CD4-positive, alpha-beta T cell treated with Interleukin-6 at 100 ng/mL for 8 hours (primary cell): ENCODE measurements around the gene RNF26.

Experiments used
- DNase-seq: peaks from one replicate; pipeline ENCODE4 v3.0.0-alpha.2; 2020; ENCODE audit warnings: mixed read lengths, low spot score

RNF26 gene

DNA sequence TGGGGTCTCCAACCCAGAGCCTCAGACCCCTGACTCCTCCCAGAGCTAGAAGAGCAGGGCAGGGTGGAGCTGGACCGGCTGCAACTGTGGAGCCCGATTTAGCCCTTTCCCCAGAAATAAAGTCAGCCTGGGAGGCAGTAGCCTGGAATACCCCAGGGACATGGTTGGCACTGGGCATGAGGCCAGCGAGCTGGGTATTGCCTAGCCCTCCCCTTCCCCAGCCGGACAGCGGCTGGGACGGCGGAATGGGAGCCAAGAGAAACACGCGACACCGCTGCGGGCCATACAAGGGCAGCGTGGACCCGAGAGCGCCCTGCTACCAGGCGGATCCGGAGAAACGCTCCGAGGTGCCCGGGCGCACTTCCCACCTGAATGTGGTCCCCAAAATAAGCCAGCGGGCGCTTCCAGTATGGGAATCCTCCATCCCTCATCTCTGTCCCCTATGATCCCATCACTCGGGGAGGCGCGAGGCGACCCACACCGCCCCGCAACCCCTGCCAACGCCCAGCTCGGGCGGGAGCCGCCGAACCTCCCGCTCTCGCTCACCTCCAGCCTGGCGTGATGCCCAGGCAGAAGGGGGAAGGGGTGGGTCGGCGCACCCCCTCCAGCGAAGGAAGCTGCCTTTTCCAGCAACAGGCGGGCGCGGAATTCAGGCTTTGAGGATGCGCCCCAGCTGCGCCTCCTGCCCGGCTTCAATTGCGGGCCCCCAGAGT, 18.2 kb upstream of the RNF26 start:
- no peak for DNase-seq

DNA sequence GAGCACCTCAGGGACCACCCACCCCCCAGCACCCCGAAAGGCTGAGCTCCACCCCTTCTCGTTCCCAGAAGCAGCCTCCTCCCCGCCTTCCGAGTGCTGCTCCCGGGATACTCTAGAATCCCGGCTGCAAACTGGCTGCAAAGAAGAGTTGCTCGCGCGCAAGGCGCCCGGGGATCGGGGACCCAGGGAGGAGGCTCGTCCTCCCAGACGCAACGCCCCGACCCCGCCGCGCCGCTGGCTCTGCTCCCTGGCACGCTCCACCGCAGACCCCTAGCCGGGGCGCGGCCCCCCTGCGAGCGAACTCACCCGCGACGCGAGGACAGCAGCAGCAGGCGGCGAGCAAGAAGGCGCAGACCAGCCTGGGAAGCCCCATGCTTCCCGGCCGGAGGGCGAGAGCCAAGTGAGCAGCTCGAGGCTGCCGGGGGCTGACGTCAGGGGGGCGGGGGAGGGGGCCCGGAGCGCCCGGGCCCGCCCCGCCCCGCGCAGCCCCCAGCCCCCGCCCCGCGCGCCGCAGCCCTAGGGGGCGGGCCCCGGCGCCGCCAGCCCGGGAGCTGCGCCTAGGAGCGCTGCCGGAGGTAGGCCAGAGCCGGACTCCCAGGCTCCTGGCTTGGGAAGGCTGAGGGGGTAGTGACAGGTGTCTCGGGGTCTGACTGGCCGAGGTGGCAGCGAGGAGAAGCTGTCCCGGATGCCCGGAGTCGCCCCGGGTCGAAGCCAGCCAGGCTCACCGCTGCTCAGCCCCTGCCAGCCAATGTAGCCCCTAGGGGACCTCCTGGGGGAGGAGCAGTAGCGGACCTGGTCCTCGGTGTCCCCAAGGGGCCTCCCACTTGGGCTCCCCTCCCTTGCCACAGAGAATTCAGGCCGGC, 17.4 kb upstream of the RNF26 start, which contains the start of gene MCAM:
MCAM (minus strand) TSS at position 402 of the 863 bp plus-strand sequence; CDS start at position 373, 29 bp downstream.
- no peak for DNase-seq

DNA sequence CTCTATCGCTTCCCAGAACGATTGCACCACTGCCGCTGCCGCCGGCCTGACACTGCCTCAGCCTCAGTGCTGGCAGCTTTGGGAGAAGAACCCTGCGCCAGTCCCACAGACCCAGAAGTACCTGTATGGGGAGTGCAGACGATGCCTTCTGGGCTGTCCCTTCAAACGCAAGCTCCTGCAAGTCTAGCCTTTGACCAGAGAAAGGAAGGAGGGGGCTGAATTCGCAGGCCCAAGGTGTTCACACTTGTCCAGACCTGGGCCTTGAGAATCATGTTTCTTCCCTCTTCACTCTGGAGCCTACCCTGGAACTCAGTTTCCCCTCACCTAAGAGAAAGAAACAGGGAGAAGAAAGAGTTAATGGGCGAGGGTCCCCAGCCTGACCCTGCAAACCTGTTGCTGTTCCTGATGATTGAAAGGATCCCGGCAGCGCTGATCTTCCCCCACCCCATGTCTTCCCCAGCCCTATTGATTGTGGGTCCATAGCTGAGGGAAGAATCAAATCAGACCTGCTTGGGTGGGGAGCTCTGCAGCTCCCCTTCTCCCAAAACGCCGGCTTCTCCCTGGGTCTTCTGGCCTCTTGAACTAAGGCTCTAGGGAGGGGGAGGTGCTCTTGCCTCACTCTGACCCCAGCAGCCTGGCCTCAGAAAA, 16.6 kb upstream of the RNF26 start:
- no peak for DNase-seq

DNA sequence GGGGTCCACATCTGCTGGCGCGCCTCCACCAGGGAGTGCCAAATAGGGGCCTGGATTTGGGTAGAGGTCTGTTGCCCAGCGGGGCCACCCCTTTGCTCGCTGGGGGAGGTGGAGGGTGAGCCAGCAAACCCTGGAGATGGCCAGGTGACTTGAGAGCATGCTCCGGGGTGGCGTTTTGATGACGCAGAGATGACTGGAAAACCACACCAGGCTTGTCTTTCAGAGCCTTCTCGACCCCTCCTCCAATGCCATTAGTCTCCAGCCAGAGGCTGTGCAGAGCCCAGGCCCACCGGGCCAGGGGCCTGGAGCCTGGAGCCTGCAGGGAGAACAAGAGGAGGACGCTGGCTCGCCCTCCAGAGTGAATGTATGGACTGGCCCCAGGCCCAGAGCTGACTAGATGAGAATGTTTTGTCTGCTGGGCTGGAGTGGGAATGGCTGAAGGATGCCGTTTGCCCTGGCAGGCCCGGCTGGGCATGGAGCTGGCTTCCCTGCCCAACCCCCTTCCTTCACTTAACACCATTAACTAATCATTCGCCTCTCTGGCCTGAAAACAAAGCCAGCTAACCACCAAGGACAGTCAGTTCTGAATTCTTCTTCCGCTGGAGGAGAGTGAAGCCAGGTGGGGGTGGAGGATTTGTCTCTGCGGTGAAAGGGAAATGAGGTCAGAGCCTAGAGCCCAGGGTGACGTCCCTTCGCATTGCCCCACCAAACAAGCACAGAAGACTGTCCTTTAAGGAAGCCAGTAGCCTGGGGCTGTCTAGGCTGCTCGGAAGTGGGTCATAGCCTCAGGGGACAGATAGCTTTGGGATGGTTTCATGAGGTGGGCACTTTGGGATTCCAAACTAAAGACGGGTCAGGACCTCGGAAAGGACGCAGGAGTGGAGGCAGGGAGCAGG, 15.8 kb upstream of the RNF26 start:
- DNase-seq: no peak

DNA sequence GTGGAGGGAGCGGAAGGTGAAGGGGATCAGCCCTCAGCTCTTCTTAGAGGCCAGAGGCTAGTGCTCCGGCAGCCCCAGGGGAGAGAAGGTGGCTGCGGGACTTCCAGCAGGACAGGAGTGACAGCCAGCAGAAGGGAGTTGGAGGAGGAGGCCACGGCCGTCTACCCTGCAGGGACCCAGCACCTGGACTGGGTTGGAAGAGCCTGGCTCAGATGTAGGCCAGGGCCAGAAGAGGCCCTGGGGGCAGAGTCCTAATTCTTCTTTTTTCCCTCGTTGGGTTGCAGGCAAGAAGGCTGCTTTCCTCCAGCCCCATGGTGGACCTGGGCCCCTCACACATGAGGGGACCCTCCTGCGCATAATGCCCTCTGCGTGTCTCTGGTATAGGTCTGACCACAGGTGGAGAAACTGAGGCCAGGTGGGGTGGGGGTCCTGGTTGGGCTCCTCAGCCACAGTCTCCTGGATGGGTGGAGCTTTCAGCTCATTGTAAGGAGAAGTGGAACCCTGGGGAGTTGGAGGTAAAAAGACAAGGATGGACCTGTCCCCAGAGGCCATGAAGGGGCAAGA, 15.1 kb upstream of the RNF26 start:
- DNase-seq: no peak

DNA sequence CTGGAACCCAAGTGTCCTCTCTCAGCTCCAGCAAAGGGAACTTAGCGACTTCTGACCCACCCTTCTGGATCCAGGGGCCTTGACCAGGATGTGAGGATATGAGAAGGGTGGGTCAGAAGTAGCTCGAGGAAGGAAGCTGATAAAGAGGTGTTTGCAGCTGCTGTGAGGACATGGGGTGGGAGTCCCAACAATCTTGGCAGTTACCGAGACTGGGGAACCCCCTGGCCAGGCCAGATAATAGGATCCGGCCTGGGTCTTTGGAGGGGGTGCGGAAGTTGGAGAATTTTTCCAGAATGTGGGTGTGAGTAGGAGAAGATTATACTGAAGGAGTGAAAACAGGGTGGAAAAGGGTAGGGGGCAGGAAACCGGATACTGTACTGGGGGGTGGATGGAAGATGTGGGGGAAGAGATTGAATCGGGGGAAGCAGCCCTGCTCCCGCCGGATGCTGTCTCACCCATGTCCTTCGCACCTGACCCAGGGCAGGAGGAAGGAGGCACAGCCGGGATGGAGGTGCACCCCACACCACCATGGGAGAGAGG, 14.6 kb upstream of the RNF26 start:
- no peak for DNase-seq

DNA sequence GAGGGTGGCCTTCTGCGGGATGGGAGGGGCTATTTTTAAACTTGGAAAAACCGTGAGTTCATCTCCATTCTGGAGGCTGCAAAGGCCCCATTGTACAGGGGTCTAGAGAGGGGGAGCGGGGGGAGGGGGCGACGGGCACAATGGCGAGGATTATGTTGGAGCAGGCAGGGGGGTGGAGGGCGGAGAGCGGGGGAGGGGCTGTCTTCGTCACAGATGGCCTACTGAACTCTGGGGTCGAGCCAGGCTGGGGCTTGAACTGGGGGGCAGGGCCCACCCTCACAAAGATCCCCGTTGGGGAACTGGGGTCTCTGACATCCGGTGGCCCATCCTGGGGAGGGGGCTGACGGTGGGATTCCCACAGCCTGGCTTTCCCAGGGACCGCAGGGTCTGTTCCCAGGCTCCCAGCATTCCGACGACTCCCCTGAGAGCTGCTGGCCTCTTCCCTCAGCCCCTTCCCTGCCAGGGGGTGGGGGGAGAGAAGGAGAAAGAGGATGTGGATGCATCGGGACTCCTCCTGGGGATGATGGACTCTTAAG, 14.0 kb upstream of the RNF26 start:
- DNase-seq: no peak

DNA sequence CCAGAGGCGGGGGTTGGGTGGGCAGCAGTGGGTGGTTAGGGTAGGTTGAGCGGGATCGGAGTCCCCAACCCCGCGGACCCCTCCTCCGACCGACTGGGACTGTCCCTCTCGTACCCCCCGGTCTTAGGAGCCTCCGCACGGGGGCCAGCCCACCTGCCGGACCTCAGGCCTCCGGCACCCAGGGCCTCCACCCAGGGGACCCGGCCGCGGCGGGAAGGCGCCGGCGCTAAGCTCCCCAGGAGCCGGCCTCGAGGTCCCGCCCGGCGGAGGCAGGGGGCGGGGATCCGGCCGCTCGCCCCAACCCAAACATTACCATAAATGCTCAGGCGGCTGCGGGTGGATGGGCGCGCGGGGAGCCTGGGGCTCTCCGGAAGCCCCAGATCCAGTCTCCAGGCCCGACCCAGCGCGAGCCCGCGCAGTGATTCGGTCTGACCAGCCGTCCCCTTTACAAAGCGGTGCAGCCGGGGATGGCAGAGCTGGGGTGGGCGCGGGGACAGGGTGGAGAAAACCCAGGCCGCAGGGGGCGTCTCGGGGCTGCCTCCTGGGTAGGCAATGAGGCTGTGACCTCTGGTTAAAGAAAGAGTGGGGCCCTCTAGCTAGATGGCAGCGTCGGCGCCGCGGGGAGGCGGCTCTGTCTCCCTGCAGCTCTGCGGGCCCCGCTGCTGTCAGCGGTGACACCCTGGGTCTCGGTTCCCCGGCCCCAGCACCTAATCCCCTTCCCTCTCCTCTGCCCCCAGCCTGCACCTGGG, 13.4 kb upstream of the RNF26 start:
- peak; percentile 40 for DNase-seq

DNA sequence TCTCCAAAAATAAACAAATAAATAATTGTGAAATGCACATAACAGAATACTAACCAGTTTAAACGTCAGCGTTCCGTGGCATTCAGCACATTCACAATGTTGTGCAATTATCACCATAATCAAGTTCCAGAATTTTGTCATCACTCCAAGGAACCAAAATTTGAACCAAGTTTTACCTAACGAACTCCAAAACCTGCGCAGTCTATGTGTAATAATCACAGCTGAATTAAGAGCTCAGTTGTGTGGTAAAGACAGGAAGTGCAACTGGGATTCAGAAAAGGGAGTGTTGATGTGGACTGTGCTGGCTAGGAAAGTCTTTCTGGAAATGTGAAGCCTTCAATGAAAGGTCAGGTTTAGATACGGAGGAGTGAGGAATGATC, 12.0 kb upstream of the RNF26 start:
- DNase-seq: no peak

DNA sequence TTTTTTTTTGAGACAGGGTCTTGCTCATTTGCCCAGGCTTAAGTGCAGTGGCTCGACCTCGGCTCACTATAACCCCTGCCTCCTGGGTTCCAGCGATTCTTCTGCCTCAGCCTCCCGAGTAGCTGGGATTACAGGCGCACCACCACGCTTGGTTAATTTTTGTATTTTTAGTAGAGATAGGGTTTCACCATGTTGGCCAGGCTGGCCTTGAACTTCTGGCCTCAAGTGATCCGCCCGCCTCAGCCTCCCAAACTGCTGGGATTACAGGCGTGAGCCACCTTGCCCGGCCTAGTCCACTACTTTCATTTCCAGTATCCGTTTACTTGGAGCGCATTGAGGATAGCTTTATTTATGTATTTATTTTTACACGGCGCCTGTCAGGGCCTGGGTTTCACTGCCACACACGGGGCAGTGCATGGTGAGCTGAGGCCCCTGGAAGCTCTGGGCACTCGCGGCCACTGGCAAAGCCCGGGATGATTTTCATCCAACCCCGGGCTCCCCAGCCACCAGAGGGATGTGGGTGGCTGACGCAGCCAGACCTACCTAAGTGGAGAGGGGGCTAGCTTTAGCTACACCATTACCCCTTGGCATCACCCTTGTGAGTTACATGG, 11.3 kb upstream of the RNF26 start:
- no peak for DNase-seq

DNA sequence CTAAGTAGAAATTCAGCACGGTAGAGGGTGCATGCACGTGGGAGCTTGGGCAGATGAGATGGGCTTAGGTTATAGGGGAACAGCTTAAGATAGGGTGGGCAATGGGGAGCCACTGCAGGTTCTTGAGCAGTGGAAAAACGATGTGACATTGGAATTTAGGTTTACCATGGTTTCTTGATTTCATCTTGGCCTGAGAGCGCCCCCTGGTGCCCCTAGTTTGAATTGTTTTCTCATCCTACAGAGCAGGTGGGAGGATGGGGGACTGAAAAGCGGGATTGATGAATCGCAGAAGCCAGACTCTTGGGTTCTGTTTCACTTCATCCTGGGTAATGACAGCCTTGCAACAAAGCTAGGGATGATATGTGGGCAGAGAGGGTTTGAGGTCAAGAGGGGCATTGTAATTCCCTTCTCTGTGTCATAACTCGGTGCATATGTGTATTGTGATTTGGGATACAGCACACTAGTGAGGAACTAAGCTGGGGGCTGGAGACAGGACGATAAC, 10.7 kb upstream of the RNF26 start:
- DNase-seq: peak; percentile 67

DNA sequence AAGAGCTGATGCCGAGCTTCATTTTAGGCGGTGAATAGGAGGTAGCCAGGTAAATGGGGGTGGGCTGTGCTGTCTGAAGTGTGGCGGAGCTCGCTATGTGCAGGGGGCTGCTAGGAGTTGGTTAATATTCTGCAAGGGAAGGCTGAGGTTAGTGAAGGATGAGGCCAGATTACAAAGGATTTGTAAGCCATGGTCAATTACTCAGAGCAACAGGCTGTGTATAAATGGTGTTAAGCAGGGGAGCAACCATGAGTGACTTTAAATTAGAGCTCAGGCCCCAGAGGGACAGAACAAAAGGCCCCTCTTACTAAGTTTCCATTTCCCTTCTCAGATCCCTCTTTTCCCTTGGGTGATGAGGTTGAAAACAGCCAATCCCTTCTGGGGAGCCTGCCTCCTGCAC, 10.1 kb upstream of the RNF26 start:
- DNase-seq: no peak

DNA sequence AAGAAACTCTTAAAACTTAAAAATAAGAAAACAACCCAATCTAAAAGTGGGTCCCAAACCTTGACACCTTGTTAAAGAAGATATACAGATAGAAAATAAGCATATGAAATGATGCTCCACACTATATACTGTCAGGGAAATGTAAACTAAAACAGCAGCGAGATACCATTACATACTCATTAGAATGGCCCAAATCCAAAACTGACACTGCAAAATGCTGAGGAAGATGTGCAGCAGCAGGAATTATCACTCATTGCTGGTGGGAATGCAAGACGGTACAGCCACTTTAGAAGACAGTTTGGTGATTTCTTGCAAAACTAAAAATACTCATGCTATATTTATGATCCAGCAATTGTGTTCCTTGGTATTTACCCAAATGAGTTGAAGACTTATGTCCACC, 5.0 kb upstream of the RNF26 start:
- no peak for DNase-seq

DNA sequence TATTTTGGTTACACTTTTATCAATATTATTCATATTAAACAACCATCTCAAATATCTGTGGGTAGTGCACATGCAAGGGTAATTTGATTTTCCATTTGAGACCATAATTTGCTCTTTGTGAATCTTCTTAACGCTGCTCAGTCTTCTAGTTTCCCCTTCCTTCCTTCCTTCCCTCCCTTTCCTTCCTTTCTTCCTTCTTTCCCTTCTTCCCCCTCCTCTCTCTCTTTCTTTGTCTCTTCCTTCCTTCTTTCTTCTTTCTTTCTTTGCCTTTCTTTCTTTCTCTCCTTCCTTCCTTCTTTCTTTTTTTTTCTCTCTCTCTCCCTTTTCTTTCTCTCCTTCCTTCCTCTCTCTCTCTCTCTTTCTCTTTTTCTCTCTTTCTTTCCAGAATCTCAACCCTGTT, 4.1 kb upstream of the RNF26 start:
- DNase-seq: no peak

DNA sequence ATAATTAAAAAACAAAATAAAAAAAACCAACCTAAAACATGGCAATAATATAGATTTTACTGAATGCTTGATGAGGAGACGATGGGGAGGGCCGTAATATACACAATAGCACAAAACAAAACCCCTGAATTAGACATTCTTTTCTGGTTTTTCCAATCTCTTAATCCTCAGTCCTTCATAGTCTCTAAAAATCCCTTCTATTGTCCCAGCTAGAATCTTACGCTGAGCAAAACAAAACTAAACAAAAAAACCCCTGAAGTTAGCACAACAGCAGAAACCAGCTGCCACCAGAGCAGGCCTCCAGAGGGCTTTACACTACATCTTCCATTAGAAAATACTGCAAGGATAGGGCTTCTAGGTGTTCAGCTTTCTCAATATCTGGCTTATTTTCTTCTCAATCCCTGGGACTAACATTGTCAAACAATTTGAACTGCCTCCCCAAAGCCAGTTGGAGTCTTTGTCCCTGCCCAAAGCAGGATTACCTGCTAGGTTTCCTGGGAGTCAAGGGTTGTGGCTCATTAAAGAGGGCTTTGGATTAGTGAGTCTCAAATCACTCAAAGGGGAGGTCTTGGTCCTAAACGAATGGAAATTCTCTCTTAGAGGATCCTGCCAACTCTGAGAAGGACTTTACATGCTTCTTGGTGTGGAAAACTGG, 2.1 kb upstream of the RNF26 start:
- no peak for DNase-seq

DNA sequence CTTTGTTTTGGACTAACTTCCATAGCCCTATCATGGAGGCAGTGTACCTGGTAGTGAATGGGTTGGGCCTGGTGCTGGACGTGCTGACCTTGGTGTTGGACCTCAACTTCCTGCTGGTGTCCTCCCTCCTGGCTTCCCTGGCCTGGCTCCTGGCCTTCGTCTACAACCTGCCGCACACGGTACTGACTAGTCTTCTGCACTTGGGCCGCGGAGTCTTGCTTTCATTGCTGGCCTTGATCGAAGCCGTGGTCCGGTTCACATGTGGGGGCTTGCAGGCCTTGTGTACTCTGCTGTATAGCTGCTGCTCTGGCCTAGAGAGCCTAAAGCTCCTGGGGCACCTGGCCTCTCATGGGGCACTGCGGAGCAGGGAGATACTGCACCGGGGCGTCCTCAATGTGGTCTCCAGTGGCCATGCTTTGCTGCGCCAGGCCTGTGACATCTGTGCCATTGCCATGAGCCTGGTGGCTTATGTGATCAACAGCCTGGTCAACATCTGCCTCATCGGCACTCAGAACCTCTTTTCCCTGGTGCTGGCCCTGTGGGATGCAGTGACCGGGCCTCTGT, 846 bp downstream of the RNF26 start:
- DNase-seq: no peak

DNA sequence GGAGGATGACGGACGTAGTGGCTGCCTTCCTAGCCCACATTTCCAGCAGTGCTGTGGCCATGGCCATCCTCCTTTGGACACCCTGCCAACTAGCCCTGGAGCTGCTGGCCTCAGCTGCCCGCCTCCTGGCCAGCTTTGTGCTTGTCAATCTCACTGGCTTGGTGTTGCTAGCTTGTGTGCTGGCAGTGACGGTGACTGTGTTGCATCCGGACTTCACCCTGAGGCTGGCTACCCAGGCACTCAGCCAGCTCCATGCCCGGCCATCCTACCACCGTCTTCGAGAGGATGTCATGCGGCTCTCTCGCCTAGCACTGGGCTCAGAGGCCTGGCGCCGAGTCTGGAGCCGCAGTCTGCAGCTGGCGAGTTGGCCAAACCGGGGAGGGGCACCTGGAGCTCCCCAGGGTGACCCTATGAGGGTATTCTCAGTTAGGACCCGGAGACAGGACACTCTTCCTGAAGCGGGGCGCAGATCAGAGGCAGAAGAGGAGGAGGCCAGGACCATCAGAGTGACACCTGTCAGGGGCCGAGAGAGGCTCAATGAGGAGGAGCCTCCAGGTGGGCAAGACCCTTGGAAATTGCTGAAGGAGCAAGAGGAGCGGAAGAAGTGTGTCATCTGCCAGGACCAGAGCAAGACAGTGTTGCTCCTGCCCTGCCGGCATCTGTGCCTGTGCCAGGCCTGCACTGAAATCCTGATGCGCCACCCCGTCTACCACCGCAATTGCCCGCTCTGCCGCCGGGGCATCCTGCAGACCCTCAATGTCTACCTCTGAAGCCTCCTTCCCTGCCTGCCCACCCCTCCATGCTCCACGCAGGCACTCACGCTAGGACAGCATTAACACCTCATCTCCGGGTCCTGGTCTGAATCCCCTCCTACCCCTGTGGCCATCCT, 1.6 kb downstream of the RNF26 start:
- no peak for DNase-seq
